ENCODE data around the gene OPA3. TPM values are rescaled to one million over a fixed set of nuclear protein-coding genes. Genes with fewer than 3 reads are reported as not detected.
A peak's percentile ranks its signal among the peaks of the same experiment; 100 is the strongest.

Gene OPA3
- total and polyA plus RNA-seq, 10 of the 15 experiments (the other 5 are each of a cell fraction or from before 2014, with no cell fraction given): 2.2 to 24.3 (median 13.3) TPM

DNA sequence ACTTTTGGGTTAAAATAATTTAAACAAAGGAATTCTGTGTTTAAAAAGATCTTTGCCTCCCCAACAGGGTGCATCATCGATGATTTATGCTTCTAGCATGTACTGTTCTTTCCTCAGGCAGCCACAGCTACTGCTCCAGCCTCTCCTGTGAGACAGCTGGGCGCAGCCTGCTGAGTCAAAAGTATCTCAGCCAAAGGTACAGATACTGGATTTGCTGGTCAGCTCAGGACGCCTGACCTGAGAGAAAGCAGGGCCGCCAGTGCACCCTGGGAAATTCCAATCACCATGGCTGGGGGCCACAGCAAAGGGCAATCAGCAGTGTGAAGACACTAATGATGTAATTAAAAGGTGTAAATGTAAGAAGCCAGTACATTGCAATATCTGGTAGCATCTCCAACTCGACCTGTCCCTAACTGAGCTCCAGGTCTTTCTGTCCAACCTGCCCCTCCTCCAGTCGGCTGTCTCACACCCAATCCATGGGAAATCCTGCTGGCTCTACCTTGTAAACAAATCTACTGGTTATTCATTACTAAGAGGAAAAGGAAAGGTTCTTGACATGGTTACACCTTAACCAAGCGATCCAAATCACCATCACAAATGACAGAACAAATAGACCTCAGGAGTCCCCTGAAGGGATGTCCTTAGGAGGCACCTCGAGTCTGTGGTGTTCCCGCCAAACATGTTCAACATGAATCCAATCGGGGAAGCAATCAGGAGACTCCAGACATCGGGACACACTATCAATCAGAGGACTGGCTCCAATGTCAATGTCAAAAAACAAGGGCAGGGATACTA, 7.3 kb downstream of the OPA3 start (continued):
- TF ChIP-seq, protein P1, sequence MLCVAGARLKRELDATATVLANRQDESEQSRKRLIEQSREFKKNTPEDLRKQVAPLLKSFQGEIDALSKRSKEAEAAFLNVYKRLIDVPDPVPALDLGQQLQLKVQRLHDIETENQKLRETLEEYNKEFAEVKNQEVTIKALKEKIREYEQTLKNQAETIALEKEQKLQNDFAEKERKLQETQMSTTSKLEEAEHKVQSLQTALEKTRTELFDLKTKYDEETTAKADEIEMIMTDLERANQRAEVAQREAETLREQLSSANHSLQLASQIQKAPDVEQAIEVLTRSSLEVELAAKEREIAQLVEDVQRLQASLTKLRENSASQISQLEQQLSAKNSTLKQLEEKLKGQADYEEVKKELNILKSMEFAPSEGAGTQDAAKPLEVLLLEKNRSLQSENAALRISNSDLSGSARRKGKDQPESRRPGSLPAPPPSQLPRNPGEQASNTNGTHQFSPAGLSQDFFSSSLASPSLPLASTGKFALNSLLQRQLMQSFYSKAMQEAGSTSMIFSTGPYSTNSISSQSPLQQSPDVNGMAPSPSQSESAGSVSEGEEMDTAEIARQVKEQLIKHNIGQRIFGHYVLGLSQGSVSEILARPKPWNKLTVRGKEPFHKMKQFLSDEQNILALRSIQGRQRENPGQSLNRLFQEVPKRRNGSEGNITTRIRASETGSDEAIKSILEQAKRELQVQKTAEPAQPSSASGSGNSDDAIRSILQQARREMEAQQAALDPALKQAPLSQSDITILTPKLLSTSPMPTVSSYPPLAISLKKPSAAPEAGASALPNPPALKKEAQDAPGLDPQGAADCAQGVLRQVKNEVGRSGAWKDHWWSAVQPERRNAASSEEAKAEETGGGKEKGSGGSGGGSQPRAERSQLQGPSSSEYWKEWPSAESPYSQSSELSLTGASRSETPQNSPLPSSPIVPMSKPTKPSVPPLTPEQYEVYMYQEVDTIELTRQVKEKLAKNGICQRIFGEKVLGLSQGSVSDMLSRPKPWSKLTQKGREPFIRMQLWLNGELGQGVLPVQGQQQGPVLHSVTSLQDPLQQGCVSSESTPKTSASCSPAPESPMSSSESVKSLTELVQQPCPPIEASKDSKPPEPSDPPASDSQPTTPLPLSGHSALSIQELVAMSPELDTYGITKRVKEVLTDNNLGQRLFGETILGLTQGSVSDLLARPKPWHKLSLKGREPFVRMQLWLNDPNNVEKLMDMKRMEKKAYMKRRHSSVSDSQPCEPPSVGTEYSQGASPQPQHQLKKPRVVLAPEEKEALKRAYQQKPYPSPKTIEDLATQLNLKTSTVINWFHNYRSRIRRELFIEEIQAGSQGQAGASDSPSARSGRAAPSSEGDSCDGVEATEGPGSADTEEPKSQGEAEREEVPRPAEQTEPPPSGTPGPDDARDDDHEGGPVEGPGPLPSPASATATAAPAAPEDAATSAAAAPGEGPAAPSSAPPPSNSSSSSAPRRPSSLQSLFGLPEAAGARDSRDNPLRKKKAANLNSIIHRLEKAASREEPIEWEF (IDR thresholded peaks at IDR 0.05; ENCODE audit: insufficient replicate concordance, low read depth, low read length): no peak
- TF ChIP-seq, protein P2, sequence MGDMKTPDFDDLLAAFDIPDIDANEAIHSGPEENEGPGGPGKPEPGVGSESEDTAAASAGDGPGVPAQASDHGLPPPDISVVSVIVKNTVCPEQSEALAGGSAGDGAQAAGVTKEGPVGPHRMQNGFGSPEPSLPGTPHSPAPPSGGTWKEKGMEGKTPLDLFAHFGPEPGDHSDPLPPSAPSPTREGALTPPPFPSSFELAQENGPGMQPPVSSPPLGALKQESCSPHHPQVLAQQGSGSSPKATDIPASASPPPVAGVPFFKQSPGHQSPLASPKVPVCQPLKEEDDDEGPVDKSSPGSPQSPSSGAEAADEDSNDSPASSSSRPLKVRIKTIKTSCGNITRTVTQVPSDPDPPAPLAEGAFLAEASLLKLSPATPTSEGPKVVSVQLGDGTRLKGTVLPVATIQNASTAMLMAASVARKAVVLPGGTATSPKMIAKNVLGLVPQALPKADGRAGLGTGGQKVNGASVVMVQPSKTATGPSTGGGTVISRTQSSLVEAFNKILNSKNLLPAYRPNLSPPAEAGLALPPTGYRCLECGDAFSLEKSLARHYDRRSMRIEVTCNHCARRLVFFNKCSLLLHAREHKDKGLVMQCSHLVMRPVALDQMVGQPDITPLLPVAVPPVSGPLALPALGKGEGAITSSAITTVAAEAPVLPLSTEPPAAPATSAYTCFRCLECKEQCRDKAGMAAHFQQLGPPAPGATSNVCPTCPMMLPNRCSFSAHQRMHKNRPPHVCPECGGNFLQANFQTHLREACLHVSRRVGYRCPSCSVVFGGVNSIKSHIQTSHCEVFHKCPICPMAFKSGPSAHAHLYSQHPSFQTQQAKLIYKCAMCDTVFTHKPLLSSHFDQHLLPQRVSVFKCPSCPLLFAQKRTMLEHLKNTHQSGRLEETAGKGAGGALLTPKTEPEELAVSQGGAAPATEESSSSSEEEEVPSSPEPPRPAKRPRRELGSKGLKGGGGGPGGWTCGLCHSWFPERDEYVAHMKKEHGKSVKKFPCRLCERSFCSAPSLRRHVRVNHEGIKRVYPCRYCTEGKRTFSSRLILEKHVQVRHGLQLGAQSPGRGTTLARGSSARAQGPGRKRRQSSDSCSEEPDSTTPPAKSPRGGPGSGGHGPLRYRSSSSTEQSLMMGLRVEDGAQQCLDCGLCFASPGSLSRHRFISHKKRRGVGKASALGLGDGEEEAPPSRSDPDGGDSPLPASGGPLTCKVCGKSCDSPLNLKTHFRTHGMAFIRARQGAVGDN (IDR thresholded peaks at IDR 0.05): 0 out of 2 replicates have a peak, but pooled peaks have one; percentile 27
- TF ChIP-seq, protein P3, sequence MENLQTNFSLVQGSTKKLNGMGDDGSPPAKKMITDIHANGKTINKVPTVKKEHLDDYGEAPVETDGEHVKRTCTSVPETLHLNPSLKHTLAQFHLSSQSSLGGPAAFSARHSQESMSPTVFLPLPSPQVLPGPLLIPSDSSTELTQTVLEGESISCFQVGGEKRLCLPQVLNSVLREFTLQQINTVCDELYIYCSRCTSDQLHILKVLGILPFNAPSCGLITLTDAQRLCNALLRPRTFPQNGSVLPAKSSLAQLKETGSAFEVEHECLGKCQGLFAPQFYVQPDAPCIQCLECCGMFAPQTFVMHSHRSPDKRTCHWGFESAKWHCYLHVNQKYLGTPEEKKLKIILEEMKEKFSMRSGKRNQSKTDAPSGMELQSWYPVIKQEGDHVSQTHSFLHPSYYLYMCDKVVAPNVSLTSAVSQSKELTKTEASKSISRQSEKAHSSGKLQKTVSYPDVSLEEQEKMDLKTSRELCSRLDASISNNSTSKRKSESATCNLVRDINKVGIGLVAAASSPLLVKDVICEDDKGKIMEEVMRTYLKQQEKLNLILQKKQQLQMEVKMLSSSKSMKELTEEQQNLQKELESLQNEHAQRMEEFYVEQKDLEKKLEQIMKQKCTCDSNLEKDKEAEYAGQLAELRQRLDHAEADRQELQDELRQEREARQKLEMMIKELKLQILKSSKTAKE (IDR thresholded peaks at IDR 0.05; ENCODE audit: low read depth, poor library complexity, severe bottlenecking): no peak

Data from GM12878 (cell line).